T-helper 2 cell (primary cell): ENCODE data around the gene C22orf42.

ENCODE experiments used
- DNase-seq, 5 experiments: peaks; one replicate each; pipeline versions ENCODE4 v3.0.0 to v3.0.0-alpha.2; 2012 to 2022

The C22orf42 gene

DNA sequence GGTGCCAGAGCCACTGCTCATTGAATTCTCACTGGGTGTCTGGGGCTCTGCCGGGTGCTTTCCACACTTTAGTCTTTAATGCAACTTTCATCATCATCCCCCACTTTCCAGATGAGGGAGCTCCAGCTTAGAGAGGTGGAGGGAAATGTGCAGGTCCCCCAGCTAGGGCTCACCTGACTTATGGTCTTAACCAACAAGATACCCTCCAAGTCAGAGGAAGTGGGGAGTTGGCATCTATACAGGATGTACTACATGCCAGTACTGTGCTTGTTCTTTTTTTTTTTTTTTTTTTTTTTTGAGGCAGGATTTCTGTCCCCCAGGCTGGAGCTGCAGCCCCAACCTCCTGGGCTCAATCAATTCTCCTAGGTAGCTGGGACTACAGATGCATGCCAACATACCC lies 26.3 kb downstream of the C22orf42 start:
- DNase-seq: peak in 1 of 5 experiments; percentile 39

- DNase-seq: no peak
Measured at GRCh38 chr22:32132126-32132525, 27.0 kb downstream of the C22orf42 start.

DNA sequence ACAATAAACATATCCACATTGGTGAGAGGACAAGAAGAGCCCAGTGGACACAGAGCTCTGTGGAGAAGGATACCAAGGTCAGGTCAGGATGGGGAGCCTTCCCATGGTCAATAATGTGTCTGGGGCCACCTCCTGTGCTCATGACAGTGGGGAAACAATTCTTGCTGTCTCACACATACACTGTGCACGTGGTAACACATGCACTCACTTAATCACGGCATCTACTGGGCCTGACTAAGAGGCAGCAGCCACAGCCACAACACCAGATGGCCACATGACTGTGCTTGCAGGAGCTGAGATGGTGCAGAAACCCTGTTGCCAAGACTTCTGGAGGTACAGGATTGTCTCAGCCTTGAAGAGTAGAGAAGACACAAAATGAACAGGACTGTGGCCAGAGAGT lies 28.6 kb downstream of the C22orf42 start:
- DNase-seq: peak in 1 of 5 experiments; percentile 31

GRCh38 chr22:32127904-32128303 lies 31.2 kb downstream of the C22orf42 start:
- no peak for DNase-seq

DNA sequence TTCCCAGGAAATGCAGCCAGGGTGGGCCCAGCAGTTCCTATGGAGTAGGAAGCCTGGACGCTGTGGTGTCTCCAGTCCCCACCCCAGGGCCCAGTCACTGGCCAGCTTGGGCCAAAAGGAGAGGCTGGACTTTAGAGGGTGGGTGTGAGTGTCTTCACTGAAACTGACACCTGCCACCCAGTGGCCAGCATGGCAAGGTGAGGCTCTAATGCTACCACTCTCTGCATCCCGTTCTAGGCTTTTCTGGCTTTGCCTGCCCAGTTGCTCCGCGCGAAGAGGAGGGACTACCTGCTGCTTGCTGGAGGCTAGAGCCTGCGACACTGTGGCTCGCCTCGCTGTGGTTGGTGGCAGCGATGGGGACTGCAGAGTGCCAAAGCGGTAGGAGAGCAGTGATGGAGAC lies 35.4 kb downstream of the C22orf42 start:
- DNase-seq: no peak

DNA sequence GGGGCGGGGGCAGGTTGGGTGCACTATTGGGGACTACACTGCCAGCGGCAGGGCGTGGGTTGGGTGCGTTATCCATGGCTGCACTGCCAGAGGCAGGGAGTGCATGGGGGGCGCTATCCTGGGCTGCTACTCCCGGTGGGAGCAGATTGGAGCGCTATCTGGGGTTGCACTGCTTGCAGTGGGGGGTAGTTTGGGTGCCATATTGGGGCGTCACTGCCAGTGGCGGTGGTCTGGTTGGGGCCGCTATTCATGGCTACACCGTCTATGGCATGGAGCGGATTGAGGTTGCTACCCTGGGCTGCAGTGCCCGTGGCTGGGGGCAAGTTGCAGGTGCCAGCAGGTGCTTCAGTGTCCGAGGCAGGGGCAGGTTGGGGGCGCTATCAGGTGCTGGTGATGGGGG lies 36.2 kb downstream of the C22orf42 start:
- DNase-seq: no peak

GRCh38 chr22:32120603-32121002 lies 38.5 kb downstream of the C22orf42 start:
- DNase-seq: no peak

GRCh38 chr22:32119568-32120235 lies 39.4 kb downstream of the C22orf42 start:
- DNase-seq: no peak

GRCh38 chr22:32112380-32112779 lies 46.7 kb downstream of the C22orf42 start:
- no peak for DNase-seq

DNA sequence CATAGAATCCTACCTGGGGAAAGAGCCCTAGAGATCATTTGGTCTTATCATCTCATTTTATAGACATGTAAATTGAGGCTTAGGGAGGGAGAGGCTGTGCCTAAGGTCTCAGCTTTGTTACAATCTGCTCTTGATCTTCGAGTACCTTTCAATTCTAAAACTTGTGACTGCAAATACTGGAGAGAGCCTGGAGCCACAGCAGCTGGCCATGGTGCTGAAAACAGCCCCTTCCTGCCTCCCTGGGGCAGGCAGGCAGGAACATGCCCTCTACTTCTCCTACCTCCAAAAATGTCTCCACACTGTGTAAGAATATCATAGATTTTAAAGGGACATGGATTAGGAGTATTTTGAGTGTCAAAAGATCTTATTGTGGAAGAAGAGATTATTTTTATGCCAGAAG lies 52.2 kb downstream of the C22orf42 start:
- DNase-seq: peak in 1 of 5 experiments; percentile 19

DNA sequence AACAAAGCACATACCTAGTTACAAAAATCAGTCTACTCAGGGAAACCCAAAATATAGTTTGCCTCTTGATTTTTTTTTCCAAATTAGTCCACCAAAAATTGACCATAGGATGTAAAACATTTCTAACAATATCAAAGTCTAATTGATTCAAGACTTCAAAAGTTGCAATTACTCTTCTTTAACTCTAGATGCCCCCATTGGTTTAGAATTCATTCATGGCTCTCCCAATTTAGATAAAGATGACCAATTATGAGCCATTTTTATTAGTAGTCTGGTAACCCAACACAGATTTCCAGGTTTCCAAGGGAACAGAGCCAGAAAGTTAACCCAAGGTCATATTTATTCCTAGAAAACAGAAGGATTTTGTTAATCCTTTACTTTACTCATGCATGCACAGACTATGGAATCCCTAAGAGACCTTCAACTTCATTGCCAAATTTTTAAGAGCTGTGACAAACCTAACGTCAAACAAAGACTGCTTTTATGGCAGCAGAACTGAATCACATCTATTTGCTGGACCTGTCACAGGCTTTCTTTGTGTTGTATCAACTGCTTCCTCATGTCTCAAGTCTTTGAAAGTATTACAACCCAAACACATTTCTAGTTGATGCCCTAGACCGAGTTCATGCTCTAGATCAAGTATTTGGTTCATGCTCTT lies 55.3 kb downstream of the C22orf42 start:
- DNase-seq: no peak

DNA sequence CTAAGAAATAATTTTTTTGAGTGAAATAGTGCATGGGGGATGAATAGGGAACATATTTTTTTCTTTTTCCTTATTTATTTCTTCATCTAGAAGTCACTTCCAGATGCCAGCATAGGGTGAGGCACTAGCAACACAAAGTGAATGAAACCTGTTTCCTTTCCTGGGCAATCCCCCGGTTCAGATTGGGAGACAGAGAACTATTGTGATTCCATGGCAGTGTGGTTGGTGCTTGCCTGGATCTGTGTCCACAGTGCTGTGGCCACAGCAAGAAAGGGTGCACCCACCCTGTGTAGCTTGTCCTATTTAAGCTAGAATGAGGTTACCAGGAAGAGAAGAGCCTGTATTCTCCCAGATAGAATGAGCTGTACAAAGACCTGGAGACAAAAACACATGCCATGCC lies 58.4 kb downstream of the C22orf42 start:
- DNase-seq: no peak
